ENCODE results near the gene VSTM4.

The VSTM4 gene

DNA sequence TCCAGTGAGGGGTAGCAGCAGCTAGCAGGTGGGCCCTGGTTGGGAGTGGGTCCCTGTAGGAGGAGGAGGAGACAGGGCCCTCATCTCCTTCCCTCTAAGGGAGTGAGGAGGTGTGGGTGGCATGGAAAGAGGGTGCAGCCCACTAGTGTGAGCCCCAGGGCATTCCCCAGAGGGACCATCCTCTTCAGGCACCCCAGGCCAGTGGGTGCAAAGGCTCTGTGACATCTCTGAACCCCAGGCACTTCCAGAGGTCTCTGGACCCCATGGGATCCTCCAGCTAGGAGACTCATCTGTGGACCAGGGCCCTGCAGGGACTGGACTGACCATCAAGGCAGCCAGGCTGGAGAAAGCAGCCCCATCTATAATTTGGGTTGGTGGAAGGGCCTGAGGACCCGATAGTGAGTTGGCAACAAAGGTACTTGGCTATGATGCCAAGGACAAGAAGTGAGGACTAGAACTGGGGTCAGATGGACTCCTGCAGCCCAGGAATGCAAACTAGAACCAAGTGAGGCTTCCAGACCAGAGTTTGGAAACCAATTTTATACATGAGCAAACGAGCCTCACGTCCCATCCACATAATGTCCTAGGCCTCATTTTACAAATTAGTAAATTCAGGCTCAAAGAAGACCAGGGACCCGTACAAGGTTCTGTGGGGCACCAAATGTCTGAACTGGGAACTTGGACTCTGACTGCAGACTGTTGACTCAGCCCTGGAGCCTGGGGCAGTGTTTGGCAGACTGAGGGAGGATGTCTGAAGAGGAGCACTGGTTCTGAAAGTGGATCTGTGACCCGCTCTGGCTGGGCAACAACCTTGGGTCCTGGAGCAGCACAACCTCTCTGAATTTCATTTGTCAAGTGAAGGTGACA lies 1.4 kb upstream of the VSTM4 start:
- no peak for DNase-seq

- no peak for DNase-seq
These were observed 630 bp upstream of the VSTM4 start for GRCh38 chr10:49115796-49116508.

- DNase-seq = no peak
These were observed 656 bp downstream of the VSTM4 start for GRCh38 chr10:49114718-49115014.

- DNase-seq = peak; percentile 61
These were observed 1.6 kb downstream of the VSTM4 start for GRCh38 chr10:49113741-49114141.

DNA sequence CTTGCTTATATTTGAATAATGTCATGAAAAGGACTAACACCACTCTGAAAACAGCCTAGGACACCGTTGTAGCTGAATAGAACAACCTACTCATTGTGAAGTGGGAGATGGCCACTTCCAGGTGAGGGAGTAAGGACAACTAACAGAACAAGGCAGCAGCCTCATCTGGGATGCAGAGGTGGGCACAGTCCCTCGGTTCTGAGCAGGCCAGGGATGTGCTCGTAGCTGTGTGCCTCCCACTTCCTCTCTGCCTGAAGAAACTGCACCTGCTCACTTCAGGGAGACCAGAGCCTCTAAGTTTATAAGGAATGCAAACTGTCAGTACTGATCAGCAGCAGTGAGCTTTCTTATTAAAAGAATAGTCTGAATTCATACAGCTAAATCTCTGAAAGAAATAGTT lies 2.5 kb downstream of the VSTM4 start:
- DNase-seq = no peak

- DNase-seq = no peak
These were observed 3.2 kb downstream of the VSTM4 start for GRCh38 chr10:49112098-49112497.

GRCh38 chr10:49111320-49111698 lies 4.0 kb downstream of the VSTM4 start:
- no peak for DNase-seq

GRCh38 chr10:49110684-49111319 lies 4.5 kb downstream of the VSTM4 start:
- DNase-seq = no peak

DNA sequence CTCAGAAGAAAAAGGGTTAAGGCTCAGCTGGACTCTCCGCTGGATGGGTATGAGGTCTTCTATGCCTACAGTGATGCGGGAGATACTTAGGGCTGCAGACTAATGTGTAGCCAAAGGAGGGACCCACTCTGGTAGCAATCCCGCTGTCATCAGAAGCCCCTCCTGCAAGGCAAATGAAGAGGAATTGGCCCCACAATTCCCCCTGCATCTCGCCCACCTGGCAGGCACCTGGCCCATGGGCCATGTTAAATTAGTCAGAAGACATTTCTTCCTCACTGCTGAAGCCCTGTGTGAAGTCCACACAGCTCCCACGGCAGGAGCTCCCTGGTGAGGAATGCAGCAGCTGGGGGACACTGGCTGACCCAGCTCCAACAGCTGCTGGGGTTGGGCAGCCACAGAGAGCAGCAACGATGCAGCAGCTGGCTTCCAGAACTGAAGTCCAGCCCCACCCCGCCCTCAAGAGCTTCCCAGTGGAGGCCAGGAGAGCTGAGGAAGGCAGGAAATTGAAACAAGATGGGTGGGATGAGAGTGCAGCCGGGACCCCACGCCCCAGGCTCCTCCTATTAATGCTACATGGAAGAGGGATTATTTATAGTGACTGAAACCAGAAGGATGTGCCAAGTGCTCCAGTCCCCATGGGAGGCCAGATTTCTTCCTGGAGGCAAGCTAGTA lies 5.5 kb downstream of the VSTM4 start:
- DNase-seq = peak; percentile 91

GRCh38 chr10:49108656-49109055 lies 6.7 kb downstream of the VSTM4 start:
- DNase-seq = no peak

DNA sequence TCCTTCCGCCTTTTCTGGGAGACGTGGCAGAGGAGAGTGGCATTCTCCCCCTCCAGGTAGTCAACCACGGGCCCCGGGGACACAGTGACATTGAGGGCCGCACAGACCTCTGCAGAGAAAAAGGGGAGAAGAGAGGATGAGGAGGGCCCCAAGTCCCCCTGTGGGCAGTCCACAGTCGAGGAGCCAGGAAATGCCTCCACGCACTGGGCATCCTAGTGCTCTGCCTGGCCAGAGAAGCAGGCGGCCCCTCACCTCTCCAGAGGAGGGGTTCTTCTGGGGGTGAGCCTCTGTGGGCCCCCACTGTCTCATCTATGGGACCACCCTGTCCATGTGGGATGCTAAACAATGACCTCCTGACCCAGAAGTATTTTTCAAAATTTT lies 7.4 kb downstream of the VSTM4 start:
- DNase-seq = no peak

DNA sequence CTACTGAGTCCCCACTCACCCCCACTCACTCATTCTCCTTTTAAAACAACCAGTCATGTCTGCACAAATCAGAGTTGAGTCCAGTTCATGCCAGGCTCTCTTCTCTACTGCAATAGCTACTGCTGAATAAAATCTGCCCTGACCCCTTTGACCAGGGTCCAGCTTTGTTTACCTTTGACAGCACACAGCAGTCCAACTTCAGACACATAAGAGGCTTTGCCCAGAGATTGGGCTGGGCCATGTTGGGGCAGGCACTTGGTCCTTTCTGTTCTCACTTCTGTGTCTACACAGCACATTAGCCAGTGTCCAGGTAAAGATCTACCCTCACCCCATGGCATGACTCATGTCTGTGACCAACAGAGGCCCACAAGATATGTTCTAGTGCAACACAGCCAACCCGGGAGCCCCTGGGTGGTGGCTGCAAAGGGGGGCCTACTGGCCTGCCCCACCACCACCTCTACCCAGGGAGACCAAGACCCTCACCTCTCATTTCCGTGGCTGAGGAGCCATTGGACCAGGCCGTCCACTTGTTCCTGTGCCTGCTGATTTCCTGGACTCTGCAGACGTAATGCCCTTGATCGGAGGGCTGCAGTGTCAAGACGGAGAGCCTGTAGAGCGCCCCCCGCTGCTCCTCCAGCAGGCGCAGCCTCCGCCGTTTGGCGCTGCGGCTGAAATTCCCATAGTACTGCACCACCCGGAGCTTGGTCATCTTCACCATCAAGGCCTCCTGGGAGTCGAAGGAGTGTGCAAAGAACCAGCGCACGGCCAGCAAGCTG lies 8.0 kb downstream of the VSTM4 start:
- no peak for DNase-seq

DNA sequence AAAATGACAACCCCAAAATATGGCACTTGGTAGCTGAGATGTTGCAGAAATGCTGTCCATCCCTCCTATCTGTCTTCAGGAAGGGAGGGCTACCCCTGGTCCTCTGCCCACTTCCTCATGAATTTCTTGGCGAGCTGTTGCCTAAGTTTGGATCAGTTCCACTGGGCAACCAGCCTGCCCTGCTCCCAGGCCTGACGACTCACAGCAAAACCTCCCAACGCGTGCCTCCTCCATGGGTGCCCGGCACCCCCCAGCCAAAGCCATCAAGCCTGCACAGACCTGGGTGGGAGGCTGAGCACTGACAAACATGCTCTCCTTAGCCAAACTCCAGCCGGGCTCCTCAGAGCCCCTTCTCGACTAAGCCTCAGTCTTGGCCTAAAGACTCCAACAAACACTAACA lies 8.9 kb downstream of the VSTM4 start:
- no peak for DNase-seq

DNA sequence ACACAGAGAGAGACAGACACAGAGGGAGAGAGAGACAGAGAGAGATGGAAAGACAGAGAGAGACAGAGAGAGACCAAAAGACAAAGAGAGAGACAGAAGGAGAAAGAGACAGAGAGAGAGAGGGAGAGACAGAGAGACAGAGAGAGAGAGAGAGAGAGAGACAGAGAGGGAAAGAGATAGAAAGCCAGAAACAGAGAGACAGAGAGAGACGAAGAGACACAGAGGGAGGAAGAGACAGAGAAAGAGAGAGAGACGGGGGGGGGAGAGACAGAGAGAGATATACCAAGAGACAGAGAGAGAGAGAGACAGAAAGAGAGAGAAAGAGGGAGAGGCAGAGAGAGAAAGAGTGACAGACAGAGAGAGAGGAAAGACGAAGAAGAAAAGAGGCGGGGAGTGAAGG lies 10.2 kb downstream of the VSTM4 start:
- no peak for DNase-seq

DNA sequence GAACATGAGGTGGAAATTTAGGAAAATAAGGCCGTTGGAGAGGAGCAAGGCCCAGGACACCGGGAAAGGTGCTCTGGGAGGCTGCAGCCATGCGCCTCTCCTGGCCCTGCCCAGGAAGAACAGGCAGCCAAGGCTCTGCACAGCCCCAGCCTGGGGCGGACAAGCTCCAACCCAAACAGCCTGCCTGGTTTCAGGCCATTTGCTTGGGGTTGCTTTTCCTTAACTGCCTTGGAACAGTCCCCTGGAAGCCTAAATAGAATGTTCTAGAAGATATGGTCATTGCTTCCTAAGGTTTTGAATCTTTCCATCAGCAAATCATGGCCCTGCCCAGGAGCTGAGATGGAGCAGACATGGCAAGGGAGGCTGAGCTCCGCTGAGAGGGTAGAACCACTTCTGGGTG lies 11.0 kb downstream of the VSTM4 start:
- DNase-seq = no peak

- DNase-seq = no peak
These were observed 11.6 kb downstream of the VSTM4 start for GRCh38 chr10:49103761-49104160.

- DNase-seq = no peak
These were observed 16.3 kb downstream of the VSTM4 start for GRCh38 chr10:49099046-49099445.

DNA sequence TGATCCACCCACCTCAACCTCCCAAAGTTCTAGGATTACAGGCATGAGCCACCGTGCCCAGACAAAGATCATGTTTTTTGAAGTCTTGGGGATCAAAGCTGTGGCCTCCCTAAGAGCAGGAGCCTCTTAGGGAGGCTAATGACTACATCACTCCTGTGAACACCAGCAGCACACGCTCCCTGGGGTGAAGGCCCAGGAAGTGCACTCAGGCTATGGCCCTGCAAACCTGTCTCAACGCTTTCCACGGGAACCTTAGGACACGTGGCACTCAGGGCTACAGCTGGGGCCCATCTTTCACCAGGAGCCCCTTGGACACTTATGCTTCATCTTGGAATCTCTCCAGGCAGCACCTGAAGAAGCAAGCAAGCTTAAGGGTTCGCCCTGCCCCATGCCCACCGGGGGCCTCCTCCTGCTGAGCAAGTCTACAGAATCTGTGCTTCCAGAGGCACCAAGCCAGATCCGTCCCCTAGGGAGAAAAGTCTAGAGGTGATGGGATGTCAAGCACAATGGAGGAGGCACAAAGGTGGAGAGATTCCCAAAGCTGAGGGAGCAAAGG lies 18.4 kb downstream of the VSTM4 start:
- DNase-seq = no peak

DNA sequence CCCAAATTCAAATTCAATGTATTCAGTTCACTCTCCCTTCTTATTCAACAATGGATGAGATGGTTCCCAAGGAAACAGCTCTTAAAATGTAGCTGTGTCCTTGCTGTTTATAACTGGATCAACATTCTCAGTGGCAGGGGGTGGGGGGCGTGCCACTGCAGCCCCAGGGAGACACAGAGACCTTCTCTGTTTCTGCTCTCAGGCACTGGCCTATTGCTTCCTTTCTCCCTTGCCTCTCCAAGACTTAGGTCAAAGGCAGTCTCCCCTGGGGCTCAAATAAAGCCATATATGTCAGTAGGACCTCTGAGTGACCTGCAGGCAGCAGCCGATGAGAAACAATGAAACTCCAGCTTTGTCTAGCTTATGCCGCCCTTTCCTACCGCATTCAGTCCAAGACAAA lies 20.7 kb downstream of the VSTM4 start:
- DNase-seq = no peak

- no peak for DNase-seq
These were observed 21.4 kb downstream of the VSTM4 start for GRCh38 chr10:49093922-49094321.

GRCh38 chr10:49092477-49092876 lies 22.8 kb downstream of the VSTM4 start:
- DNase-seq = no peak
